Dermis microvascular lymphatic vessel endothelial cell (primary cell): ENCODE measurements around the gene CADM1. TPM values are rescaled to one million over a fixed set of nuclear protein-coding genes. Genes with fewer than 3 reads are reported as not detected.
A peak's percentile ranks its signal among the peaks of the same experiment; 100 is the strongest.

ENCODE experiments used
- DNase-seq, 2 donors: peaks; one replicate each; pipeline versions ENCODE4 v3.0.0 to v3.0.0-alpha.2; 2010; ENCODE audit warnings: low read depth in 2 of 2
- total RNA-seq: library from RNA; depleted of rRNA; stranded (reverse); fragments of >200 nt; gene quantifications from 2 replicates; pipeline ENCODE4 v1.2.1, GENCODE V29; 2014

Gene CADM1
- total RNA-seq, 1 donor from 2014 or later: 0.77 TPM

DNA sequence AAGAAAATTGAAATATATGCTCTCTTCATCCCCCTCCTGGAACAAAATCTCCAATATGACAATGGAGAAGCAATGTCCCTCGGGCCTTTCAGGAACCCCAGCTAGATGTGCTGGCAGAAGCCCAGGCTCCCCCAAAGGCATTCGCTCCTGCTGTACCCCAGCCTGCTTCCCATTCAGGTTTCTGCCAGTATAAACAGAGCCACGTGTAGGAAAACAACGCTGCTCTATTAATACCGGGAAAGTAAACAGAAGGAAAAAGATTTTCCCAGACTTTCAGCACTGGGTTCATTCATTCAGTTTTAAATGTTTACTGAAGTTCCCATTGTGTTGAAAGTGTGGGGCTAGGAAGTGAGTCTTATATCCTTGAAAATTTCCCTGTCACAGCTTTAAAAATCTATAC lies 147.1 kb downstream of the CADM1 start:
- DNase-seq: no peak

DNA sequence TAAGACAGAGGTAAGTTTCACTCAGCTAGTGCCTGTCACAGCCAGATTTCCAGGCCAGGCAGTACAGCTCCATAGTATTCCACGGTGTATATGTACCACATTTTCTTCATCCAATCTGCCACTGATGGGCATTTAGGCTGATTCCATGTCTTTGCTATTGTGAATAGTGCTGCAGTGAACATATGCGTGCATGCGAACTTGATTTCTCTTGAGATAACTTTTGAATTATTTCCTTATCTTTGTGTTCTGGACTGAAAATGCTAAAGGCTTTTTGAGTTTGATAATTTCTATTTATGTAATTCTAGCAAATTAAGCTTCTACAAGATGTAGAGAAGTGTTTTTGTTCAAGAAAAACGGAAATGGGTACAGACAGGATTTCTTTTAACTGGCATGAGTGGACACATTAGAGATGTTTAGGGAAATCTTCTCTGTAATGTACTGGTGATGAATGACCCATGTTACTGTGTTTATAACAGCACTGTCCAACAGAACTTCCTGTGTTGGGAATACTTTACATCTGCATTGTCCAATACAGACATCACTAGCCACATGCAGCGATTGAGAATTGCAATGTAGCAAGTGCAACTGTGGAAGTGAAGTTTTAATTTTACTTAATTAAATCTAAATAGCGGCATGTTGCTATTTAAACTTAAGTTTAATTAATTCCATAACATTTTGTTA lies 151.3 kb downstream of the CADM1 start:
- DNase-seq: no peak

DNA sequence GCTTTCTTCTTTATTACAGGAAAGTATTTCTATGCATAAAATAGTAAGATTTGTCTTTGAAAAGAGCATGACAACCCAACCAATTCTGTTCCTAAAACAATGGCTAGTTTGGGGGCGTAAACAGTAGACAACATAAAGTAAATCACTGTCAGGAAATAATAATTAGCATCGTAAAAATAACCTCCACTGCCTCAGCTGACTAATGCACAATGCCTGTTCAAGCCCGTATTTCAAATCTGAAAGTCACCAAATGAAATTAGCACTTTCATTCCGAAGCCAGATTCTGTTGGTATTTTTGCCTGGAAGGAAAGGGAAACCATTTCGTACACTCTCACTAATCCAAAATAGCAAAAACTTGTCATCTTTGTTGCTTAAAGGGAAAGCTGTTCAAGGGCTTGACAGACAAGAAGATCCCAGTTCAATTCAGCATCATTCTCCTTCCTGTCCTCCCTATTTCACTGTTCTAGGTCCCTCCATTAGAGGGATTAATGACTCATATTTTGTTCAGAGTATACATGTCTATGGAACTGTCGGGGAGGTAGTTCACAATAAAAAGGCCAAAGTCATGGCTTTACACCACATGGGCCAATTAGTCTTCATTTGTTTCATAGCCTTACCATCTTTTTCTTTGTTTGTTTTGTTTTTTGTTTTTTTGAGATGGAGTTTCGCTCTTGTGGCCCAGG lies 154.7 kb downstream of the CADM1 start:
- no peak for DNase-seq

DNA sequence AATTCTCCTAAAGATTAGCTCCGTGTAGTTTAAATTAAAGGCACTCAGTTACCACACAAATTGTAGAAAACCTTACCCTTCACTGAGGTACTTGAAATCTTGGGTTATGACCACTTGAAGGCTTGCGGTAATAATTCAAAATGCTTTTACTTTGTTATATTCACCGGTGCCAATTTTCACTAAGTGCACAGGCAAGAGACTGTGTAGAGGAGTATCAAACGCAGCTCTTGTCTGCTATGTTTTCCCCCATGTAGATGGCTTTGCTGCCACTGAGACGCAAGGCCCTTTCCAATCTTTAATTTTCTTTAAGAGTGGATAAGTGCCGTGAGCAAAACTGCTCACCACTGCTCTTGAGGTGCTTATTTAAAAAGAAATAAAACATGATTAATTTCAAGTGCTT lies 155.8 kb downstream of the CADM1 start:
- no peak for DNase-seq

DNA sequence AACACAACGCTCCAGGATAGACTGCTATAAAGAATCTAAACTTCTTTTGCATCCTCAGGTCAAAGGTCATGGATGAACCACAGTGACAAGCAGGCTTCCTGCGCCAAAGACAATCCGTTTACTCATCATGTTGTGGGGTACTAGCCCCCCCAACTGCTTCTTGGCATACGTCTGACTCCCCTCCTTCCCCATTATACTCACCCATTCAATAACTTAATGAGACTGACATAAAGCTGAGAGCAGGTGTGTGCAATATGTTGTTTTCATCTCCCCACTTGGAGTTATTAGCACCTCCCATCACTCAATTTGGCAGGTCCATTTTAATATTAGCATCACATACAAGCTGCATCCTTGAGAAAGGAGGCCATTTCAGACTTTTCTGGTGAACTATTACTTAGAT lies 157.1 kb downstream of the CADM1 start:
- DNase-seq: no peak

DNA sequence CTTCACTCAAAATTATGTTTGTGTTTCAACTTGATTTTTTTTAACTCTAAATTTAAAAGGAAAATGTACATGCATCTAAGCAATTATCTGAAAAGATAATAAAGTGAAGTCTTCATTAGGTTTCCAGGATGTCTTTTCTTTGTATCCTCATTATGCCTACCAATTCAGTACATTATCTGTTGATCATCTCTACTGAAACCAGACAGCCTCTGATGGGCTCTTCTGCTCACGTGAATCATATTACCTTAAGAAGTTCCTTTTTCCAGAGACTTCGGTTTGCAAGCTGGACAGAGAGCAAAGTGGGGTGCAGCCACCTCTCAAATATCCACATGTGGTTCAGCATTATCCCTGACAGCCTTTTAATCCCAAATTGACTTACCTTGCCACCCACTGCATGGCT lies 158.4 kb downstream of the CADM1 start:
- no peak for DNase-seq

DNA sequence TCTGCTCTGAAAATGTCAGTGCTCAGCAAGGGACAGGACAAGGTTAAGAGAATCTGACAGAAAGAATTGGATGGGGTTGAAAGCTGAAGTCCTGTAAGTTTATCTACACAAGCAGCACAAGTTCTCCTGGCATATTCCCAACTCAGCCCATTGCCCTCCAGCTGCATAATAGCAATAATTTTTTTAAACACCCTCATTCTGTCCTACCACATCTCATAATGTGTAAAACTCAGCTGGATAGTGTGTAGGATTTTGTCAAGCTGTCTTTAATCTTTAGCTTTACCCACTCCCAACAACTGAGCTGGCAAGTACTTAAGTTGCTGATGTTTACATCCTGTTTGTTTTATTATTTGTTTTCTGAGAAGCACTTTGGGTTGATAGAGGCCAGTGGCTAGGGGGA lies 158.9 kb downstream of the CADM1 start:
- DNase-seq: no peak

DNA sequence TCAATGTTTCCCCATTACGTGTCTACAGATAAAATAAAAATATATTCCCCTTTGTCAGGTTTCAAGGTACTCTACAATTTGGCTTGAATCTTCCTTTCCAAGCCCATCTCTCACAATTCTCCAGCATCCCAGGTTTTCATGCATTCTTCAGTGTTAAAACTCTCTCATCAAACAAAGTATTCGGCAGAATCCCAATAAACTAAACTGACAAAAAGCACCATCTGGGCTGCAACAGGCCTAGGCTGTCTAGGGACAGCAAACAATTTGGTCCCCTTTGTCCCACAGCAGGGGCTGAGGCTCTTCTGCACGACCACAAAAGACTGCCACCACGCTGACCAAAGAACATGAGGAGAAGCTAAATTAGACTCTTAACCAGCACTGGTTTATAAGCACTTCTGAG lies 159.4 kb downstream of the CADM1 start:
- no peak for DNase-seq

DNA sequence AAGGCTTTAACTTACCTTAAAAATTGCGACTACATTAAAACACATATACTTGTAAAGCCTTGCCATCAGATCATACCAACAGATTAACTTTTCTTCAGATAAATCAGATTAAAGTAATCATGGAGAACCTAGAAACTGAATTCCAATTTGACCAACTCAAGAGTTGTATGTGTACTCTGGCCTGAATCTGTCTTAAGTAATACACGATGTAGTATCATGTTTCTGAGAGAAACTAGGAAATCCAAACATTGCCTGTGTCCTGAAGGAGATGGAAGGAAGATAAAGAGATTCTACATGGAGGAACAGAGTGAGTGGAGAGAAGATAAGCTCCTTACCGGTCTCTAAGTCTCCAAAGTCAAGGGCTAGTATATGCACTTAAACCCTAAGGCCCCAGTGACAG lies 162.1 kb downstream of the CADM1 start:
- DNase-seq: no peak

DNA sequence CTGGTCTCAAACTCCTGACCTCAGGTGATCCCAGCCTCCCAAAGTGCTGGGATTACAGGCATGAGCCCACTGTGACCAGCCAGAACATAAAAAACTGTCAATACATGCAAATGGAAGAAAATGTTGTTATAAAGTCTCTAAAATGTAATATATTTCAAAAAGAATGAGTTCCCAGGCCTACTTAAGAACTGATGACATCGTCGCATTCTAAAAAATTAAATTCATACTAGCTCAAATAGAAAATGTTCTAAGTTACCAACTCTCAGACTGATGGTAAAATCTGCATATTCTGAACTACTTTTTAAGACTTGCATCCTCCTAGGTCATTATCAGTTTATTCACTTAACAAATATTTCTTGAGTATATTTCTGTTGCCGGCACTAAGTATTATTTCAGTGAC lies 163.3 kb downstream of the CADM1 start:
- no peak for DNase-seq

DNA sequence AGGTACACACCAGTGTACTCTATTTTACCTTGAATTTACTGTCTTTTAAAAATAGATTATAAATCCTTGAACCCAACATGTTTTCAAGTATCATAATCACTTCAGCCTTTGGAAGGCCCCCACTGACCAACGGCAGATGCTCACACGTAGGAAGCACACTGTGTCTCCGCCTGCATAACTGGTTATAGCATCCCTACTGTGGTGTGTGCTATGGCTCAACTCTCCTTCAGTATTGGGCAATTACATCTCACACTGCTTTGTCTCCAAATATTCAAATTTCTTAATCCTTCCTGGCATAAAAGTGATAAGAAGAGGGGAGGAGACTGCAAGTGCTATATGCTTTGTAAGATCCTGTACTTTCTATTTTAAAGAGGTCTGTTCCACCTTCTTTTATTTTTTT lies 165.7 kb downstream of the CADM1 start:
- no peak for DNase-seq

DNA sequence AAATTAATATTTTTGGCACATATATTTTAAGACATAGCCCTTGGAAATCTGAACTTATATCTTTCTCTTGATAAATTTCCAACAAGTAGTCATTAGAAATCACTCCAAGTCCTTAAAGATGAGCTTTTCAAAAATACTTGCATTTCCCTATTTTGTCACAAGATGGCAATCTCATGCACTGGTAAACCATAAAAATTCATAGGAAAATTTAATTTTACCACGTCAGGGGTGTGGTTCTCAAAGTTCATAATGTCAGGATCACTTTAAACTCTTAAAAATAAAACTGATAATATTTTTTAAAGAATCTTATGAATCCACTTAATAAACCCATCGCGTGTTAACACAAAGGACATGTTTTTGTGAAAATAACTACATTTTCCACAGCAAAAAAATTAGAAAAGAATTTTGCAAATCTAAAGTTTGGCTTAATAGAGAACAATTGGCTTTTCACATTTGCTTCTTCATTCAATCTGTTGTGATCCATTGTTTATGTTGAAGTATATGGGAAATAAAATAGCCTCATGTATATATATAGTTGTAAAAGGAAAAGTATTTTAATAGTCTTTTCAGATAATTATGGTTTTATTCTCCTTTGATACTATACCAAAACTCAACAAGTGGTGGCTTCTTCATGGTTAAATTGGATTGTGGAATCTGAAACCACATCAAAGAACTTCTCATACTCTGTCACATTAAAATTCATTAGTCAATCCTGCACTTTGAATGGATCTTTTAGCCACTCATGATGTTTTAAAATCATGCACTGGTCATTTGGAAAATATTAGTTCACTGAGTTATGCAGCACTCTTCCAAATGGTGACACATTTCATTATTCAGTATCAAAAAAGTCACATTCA lies 169.1 kb downstream of the CADM1 start:
- DNase-seq: peak; percentile 11 to 35

DNA sequence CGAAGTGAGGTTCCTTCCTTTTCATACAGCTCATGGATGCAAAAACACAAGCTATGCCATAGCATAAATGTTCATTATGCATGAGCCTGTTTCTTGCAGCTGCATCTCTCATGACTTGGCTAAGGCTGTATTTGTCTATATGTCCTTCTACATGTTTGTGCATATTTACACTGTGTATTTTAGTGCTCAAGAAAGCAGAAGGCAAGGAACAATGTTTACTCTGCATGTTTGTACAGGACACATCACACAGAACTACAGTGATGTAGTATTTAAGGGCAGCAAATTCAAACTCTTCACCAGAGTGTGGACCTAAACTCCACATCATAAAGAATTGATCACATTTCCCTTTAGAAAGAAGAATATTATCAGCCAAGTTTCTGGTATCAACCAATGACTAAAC lies 170.3 kb downstream of the CADM1 start:
- DNase-seq: no peak

DNA sequence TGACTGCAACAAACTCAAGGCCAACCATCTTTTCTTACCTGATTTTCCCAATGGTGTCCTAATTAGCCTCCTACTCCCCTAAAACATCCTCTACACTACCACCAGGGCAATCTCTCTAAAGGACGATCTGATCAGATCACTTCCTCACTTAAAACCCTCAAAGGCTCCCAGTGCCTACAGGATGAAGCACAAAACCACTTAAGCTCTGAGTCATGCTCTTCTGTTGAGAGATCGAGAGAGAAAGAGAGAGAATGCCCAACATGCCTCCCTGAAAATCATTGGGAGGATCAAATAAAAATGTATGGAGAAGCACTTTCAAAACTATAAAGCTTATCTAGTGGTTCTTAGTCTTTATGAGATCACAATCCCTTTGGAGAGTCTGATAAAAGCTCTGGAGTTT lies 171.1 kb downstream of the CADM1 start:
- no peak for DNase-seq

DNA sequence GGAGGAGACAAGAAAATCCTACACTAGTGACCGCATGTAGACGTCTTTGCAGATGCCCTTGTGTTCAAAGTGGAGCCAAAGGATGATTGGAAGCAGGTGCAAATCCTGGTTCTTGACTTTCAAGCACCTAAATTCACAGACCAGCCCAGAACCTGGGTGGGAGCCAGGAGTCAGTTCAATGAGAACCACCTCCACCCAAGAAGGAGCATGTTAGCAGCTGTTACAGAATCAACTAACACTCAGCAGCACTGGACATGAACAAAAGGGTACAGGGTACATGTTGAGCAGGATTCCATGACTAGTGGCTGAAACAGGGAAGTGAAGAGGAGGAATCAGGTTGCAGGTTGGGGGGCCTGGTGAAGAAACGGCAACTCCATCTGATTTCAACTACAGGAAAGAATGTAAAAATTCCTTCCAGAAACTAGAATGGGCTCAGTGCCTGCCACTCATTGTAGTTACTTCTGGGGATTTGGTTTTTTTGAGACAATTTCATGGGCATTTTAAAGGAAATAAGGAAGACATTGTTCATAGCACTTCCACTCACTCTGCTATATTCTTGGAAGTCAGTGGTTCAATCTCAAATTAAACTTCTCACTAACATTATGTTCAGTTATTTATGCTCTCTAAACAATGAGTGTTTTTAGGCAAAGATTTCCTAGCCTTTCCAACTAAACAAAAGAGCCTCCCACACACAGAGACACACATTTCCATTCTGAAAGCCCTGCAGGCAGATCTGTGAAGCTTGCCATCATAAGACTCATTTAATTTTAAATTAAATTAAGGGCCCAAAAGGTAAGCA lies 173.3 kb downstream of the CADM1 start:
- DNase-seq: no peak

DNA sequence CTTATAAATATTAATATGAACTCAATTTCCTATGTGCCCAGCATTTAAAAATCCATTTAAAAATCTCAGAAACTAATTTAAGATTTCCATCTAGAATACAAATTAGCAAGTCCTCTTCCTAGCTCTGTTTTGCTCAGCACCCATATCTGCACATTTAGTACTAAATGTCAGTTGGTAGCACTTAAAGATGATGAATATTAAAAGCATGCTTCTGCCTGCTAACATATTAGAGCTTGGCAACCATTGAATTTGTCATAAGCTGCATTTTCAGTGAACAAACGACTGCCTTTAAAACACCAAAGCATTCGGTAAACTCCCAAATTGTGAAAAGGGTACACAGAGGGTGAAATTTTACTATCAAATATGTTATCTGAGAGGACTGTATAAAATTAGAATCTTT lies 177.7 kb downstream of the CADM1 start:
- DNase-seq: no peak

DNA sequence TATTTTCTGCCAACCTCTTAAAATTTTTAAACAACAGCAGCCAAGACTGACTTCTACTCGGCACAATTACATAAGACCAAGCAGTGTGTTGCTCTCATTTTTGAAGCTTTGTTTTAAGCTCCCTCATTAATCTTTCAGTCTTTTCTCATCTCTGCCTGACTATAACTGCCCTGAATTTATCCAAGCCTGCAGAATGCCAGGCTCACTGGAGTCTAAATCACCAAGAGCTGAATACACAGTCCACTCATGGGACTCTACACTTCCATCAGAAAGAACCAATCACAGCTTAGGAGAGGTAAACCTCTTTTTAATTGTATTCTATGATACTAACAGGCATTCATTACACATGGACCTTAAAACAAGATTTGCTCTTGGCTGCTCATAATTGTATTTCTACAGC lies 178.7 kb downstream of the CADM1 start:
- no peak for DNase-seq

DNA sequence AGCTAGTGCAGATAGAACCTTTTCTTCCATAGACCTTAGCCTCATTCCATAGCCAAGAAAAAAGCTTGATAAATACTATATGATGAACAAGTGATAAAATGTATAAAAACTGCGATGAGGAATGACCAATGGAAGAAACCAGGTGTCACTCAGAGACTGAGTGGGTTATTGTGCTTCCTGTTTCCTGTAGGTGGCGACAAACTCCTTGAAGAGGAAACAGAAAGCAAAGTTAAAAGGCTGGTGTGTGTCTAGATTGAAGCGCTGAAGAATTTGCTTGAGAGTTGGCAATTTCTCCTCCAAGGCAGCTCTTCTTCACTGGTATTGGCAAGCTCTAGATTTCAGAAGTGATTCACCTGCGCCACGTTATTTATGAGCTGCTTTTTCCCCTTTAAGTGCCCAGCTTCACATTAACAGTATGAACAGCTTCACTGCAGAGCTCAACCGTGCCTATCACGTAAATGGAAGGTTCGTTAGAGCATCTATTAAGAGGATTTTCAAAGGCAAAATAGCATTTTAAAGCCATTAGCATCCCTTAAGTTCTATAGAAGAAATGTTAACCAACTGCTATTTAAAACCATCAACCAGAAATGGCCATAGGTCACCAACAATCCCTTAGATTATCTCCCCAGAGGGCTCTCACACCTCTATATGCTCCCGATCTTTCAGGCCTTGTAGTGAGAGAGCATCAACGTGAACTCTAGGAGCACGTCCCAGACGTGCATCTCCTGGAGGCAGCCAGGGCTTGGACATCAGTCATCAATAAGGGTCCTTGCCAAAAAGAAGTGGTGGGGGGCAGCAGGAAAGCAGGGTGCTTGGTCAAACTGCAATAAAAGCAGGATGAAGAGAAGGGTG lies 179.4 kb downstream of the CADM1 start:
- DNase-seq: peak; percentile 15 to 21

DNA sequence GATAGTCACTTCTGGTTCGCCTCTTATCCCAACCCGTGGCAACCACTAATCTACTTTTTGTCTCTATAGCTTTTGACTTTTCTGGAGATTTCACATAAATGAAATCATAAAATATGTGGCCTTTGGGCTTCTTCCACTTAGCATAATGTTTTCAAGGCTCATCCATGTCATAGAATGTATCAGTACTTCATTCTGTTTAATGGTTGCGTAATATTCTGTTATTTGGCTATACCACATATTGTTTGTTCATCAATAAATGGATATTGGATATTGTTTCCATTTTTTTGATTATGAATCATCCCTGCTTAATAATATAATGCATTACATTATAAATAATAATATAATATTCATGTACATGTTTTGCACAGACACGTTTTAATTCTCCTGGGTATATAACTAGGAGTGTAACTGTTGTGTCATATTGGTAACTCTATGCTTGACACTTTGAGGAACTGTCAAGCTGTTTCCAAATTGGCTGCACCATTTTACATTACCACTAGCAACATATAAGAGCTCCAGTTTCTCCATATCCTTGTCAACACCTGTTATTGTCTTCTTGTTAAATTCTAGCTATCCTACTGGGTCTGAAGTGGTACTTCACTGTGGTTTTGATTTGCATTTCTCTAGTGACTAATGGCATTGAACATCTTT lies 181.5 kb downstream of the CADM1 start:
- no peak for DNase-seq

DNA sequence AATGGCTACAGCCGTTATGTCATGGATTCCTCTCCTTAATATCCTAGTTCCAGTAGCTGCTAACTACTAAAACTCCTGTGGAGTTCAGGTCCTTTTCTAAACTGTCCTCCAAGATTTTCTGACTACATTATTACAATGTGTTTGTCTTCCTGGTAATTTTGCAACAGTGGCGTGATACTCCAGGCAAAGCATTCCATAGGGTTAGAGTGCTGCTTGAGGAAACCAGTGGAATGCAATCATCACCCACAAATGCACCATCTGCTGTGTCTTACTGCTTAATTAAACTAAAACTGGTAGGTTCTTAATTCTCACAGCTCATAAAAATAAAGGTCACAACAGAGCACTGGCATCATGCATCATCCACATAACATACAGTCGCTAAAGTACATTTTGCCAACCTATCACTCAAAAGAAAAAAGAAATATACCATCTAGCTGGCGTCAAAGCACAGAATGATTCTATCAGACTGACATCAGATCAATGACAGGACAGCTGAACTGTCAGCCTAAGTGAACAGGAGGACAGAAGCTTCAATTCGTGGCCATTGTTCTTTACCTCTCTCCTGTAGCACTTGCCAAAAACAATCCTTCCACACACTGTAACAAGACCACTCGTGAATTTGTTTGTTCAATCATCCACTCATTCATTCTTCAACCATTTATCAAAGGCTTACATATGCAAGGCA lies 182.5 kb downstream of the CADM1 start:
- DNase-seq: no peak
